HG03378 (cell line): ENCODE measurements around the gene KITLG.
A peak's percentile ranks its signal among the peaks of the same experiment; 100 is the strongest.
"Not testable (repeated sequence)": the region's sequence is repeated elsewhere in the genome, so short reads cannot be mapped to it uniquely, and the experiment has no call there.

Experiments
- ATAC-seq: cut with Tn5 transposase; IDR thresholded peaks from one replicate; pipeline ENCODE4 v1.9.1; 2021; ENCODE audit warnings: mild to moderate bottlenecking, moderate library complexity; ENCODE audit not compliant: unreplicated experiment

Gene KITLG

GRCh38 chr12:88580051-88580871 lies at the start of gene KITLG:
Gene KITLG (minus strand): TSS chr12:88580471. CDS start chr12:88580278, 193 bp downstream.
- peak; percentile 53 for ATAC-seq

DNA sequence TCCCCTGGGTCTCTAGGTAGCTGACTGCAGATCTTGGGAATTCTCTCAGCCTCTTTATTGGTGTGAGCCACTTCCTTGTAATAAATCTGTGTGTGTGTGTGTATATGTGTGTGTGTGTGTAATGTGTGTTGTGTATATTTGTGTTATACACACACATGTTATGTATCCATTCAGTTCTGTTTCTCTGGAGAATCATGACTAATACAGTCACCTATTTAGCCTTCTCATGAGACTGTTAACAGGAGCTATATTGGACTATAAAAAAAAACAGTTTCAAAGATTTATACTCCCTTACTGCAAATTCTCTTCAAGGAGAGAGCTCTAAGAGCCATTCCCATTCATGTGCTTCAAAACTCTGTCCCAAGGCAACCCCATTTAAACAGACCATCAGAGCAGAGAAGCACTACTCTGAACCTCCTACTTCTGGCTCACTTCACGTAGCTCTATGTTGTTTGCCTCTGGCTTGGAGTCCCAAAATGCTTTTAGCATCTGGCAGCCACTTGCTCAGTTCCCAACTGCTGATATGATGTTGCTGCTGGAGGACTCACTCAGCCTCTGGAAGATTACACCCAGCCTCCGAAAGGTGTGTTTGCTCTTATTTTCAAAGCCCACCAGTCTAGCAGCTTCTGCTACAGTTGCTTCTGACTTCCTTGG lies 48.7 kb upstream of the KITLG start:
- no peak for ATAC-seq

DNA sequence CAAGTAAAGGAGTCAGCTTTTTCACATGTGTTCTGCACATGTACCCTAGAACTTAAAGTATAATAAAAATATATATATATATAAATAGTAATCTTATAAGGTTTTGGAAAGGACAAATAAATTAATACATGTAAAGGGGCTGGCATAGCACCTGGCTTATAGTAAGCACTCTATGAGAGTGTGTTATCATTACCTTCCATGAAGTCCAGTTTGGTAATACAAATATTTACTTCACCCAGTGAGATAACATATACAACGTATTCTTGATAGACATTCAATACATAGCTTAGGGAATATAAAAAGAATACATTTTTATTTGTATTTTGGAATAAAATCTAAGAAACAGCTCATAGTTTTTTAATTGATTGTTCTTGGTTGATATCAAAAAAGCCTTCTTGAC lies 47.8 kb upstream of the KITLG start:
- not testable (repeated sequence) for ATAC-seq

DNA sequence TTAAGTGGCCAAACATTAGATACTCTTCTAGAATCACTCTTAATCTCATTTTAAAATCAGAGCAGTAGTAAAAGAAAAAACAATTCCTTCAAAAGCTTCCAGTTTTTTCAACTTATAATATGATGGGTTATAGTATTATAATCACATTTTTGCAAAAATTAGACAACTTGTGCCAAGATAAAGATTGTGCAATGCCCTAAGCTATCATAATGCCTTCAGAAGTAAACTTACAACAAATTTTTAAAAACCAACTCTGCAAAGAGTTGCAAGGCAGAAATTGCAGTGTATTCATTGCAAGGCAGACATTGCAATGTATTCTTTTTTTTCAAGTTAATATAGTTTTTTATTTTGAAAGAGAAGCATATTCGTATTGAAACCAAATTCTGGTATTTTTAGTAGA lies 47.2 kb upstream of the KITLG start:
- no peak for ATAC-seq

DNA sequence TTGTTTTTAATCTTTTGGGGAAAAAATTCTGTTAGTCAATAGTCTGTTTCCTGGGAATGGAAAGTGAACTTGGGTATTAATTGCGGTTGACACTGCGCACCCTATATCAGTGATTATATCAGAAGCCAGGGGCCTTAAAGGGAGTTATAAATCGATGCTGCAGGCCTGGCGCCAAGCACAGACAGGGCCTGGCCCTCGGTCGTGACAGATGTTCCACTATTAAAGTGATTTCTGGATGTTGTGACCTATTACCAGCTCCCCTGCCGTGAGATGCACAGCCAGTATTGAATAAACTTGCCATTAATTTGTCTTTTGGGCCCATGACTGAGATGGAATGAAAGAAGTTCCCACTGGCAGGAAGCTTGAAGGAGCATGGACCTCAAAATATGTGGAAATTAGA lies 45.1 kb upstream of the KITLG start:
- ATAC-seq = no peak

- no peak for ATAC-seq
Observed at GRCh38 chr12:88624911-88625310, 44.6 kb upstream of the KITLG start.

- ATAC-seq = no peak
Observed at GRCh38 chr12:88623777-88624548, 43.7 kb upstream of the KITLG start.

DNA sequence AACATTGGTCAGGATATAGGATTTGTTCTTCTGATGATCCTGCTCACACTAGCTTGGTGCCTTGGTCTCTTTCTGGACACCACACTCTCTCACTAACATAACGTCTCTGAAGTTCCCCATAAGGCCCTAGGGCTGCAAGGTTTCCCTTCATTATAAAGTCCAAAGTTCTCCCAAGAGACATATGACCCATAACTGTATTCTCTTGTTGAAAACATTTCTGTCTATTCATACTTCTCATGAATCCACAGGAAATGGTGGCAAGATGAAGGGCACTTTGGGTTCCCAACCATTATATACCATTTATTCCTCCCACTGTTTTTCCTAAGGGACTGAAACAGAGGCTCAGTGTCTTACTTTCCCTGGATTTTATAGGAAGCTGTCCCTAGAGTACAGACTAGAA lies 37.1 kb upstream of the KITLG start:
- ATAC-seq = no peak

GRCh38 chr12:88615490-88615889 lies 35.2 kb upstream of the KITLG start:
- no peak for ATAC-seq

DNA sequence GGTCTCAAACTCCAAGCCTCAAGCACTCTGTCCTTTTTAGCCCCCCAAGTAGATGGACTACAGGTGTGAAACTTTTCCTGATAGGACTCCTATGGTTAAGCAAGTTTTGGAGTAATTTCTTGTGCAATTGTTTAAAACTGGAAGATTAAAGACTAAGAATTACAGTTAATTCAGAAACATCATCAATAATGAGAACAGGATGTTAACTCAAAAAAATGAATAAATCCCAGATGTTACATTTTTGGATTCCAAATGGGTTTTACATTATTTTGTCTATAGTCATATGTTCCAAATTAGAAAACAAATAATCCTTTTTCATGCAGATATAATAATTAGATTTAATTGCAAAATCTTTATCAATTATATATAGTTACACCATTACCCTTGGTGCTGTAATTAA lies 24.4 kb upstream of the KITLG start:
- ATAC-seq = no peak

- no peak for ATAC-seq
Observed at GRCh38 chr12:88600272-88600671, 20.0 kb upstream of the KITLG start.

GRCh38 chr12:88597365-88597764 lies 17.1 kb upstream of the KITLG start:
- ATAC-seq = no peak

DNA sequence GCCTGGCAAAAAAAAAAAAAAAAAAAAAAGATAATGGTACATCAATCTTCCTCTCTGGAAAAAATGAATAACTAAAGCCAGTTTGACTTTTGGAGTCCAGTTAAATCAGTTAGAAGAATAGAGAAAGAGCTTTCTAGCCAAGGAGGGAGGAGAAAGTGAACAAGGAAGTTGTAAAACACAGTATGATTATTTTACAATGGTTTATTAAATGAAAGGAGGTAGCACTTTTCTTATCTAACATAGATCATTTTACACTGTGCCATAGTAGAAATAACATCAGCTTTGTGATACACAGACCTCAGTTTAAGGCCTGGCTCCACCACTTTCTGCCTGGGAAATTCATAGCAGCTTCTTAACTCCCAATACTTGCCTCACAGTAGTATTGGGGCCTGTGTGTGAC lies 15.4 kb upstream of the KITLG start:
- ATAC-seq = no peak

GRCh38 chr12:88594780-88595179 lies 14.5 kb upstream of the KITLG start:
- ATAC-seq = no peak

DNA sequence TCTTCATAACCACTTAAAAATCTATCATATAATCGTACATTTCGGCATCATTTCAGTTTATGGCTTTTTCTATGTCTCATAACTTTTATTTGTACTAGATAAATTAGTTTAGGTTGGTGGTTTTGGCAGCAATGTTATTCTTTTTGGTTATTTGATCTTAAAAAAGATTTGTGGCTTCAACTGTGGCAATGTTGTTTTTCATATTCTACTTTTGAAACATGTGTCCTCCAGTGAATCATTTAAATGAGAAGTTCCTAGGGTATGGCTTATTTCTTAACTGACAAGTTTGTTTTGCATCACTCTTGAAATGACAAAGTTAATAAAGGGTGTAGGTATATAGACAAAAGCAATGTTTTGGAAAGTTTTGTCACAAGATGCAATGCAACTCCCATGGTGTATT lies 11.1 kb upstream of the KITLG start:
- ATAC-seq = no peak

- ATAC-seq = no peak
Observed at GRCh38 chr12:88590851-88591250, 10.6 kb upstream of the KITLG start.

GRCh38 chr12:88585077-88585476 lies 4.8 kb upstream of the KITLG start:
- ATAC-seq = no peak

DNA sequence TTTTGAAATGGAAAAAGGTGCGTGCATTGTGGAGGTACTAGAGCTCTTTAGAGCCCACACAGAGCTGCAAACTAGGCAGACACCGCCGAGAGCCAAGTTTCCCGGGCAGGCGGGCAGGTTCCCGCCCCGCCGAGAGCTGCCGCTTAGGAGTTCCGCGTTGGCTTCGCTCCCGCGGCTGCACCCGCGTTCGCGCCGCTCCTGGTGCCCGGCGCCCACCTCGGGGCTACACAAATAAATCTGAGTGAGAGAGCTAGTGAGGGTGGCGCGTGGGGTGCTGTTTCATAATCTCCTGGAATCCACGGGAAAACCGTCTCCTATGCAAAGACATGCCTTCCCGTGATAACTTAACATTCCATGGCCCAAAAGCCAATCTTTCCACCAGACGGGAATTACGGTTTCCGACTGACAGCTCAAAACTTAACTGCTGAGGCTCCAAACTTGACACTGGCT lies 645 bp downstream of the KITLG start:
- ATAC-seq = no peak

DNA sequence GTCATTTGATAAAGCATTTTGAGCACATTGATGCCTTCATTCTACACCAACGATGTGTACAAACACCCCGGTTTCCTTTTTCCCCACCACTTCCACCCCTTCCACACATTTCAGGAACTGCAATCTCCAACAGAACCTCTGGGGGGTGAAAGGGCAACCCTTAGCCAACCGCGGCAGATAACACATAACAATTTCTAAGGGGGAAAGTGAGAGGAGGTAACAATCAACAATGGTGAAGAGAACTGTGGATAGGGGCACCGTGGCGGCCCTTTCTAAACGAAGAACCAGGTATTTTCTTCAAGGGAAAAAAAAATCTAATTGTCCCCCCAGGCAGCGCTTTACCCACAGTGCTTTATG lies 1.1 kb downstream of the KITLG start:
- no peak for ATAC-seq

- ATAC-seq = no peak
Observed at GRCh38 chr12:88578276-88579160, 1.8 kb downstream of the KITLG start.

DNA sequence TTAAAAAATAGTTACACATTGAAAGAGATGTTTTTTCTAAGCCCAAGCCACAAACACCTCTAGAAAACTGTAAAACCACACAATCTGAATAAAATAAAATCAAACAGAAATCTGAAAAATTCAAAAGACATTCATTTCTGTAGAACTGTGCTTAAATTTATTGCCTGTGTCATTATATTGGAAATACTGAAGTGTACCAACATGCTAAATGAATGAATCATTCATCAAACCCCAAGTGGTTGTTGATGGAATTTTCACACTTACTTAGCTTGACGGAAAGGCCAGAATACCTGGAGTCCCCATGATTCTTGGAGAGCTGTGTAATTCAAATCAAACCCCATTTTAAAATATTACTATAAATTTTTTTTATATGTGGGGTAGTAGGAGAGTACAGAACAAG lies 2.7 kb downstream of the KITLG start:
- ATAC-seq = no peak
